SK-N-SH (cell line): Measurements from ENCODE around the gene IMPDH1. TPM values are rescaled to one million over a fixed set of nuclear protein-coding genes. Genes with fewer than 3 reads are reported as not detected.

Experiments
- CTCF ChIA-PET: fragments of 300-600, 350-600 bp; formaldehyde crosslinking; extraction: SDS; loops from one replicate; lab custom pipeline; 2021; lab: Yijun Ruan, JAX
- POLR2A ChIA-PET: fragments of 350-600 bp; sonication (Branson Sonifier 250); formaldehyde crosslinking; extraction: SDS; loops from one replicate; lab custom pipeline; 2020; ENCODE audit warnings: antibody characterized with exemption, inconsistent platforms; lab: Yijun Ruan, JAX
- DNase-seq: peaks from one replicate; pipeline ENCODE4 v3.0.0; 2012
- H2AFZ ChIP-seq: fragments of 200-600 bp; sonication (generic); 2 replicates; pipeline ENCODE4 v1.8.1; 2016; ENCODE audit warnings: antibody characterized with exemption, mild to moderate bottlenecking, low read depth
- H3F3A ChIP-seq: fragments of 200-600 bp; sonication (generic); replicated peaks from 2 replicates; pipeline ENCODE3; 2016; ENCODE audit warnings: antibody characterized with exemption, mild to moderate bottlenecking; ENCODE audit not compliant: insufficient read depth
- H3K27ac ChIP-seq, 2 experiments: fragments of 200-500 bp in 1 of 2; fragments of 200-600 bp in 1 of 2; sonication (Bioruptor generic) in 1 of 2; sonication (generic), shearing (Covaris generic) in 1 of 2; 2 replicates each; pipeline versions ENCODE4 v1.5.1 to v1.6.1; 2014 to 2016; ENCODE audit warnings: low read depth in 2 of 2, inconsistent platforms in 1 of 2, low read length in 1 of 2, mild to moderate bottlenecking in 1 of 2, mixed read lengths in 1 of 2
- H3K27me3 ChIP-seq: fragments of 200-600 bp; sonication (generic), shearing (Covaris generic); 2 replicates; pipeline ENCODE4 v1.6.1; 2016; ENCODE audit warnings: mixed run types; ENCODE audit not compliant: insufficient read depth
- H3K36me3 ChIP-seq, 2 experiments: fragments of 200-500 bp in 1 of 2; fragments of 200-600 bp in 1 of 2; sonication (Bioruptor generic) in 1 of 2; sonication (generic) in 1 of 2; replicated peaks in 1 of 2; 2 replicates each; pipeline versions ENCODE3 to v1.5.1; 2014 to 2016; ENCODE audit warnings: low read length in 1 of 2, mild to moderate bottlenecking in 1 of 2; ENCODE audit not compliant: insufficient read depth in 2 of 2, control insufficient read depth in 1 of 2
- H3K4me1 ChIP-seq, 2 experiments: fragments of 200-500 bp in 1 of 2; fragments of 200-600 bp in 1 of 2; sonication (Bioruptor generic) in 1 of 2; sonication (generic), shearing (Covaris generic) in 1 of 2; 2 replicates each; pipeline versions ENCODE4 v1.5.1 to v1.6.1; 2014 to 2016; ENCODE audit warnings: low read depth in 1 of 2, low read length in 1 of 2, mixed run types in 1 of 2; ENCODE audit not compliant: insufficient read depth in 2 of 2, control insufficient read depth in 1 of 2
- H3K4me2 ChIP-seq: fragments of 200-600 bp; sonication (generic), shearing (Covaris generic); 2 replicates; pipeline ENCODE4 v1.6.1; 2017; ENCODE audit warnings: mixed run types
- H3K4me3 ChIP-seq, 2 experiments: fragments of 200-500 bp in 1 of 2; fragments of 200-600 bp in 1 of 2; sonication (Bioruptor generic) in 1 of 2; sonication (generic), shearing (Covaris generic) in 1 of 2; 2 replicates each; pipeline versions ENCODE4 v1.5.1 to v1.8.1; 2014 to 2016; ENCODE audit warnings: low read depth in 2 of 2, inconsistent platforms in 1 of 2, low read length in 1 of 2, mild to moderate bottlenecking in 1 of 2, mixed read lengths in 1 of 2, moderate library complexity in 1 of 2
- H3K79me2 ChIP-seq: fragments of 200-600 bp; sonication (generic); 2 replicates; pipeline ENCODE4 v1.8.1; 2017; ENCODE audit warnings: mild to moderate bottlenecking; ENCODE audit not compliant: insufficient read depth
- H3K9ac ChIP-seq: fragments of 200-600 bp; sonication (generic); 2 replicates; pipeline ENCODE4 v1.6.1; 2017; ENCODE audit warnings: mixed run types
- H3K9me2 ChIP-seq: fragments of 200-600 bp; sonication (generic); 2 replicates; pipeline ENCODE4 v1.6.1; 2017; ENCODE audit warnings: mixed run types
- H3K9me3 ChIP-seq: fragments of 200-600 bp; sonication (generic); 2 replicates; pipeline ENCODE4 v1.6.1; 2017; ENCODE audit warnings: mixed run types, mild to moderate bottlenecking, moderate library complexity
- H4K20me1 ChIP-seq: fragments of 200-600 bp; sonication (generic); 2 replicates; pipeline ENCODE4 v1.6.1; 2017; ENCODE audit warnings: mild to moderate bottlenecking, mixed run types; ENCODE audit not compliant: insufficient read depth
- CTCF ChIP-seq: fragments of 200-600 bp; sonication (generic); IDR thresholded peaks from 2 replicates; pipeline ENCODE4 v1.6.1; 2017; ENCODE audit warnings: antibody characterized with exemption, mild to moderate bottlenecking, moderate library complexity
- MEF2A ChIP-seq: IDR thresholded peaks from 2 replicates; pipeline ENCODE4 v1.4.0; 2012; ENCODE audit warnings: low read depth, borderline replicate concordance
- NFIC ChIP-seq: IDR thresholded peaks from 2 replicates; pipeline ENCODE4 v1.4.0; 2012; ENCODE audit warnings: borderline replicate concordance
- NRF1 ChIP-seq: IDR thresholded peaks from 2 replicates; pipeline ENCODE4 v1.6.1; 2012; ENCODE audit warnings: low read depth, mild to moderate bottlenecking, low read length
- POLR2AphosphoS5 ChIP-seq: IDR thresholded peaks from 2 replicates; pipeline ENCODE4 v1.6.1; 2012; ENCODE audit warnings: low read depth, low read length
- RCOR1 ChIP-seq: fragments of 150-350 bp; IDR thresholded peaks from 2 replicates; pipeline ENCODE4 v1.6.1; 2017; ENCODE audit warnings: antibody characterized with exemption, low read length
- REST ChIP-seq: IDR thresholded peaks from 2 replicates; pipeline ENCODE4 v1.6.1; 2012; ENCODE audit warnings: mild to moderate bottlenecking, low read depth, low read length, moderate library complexity
- SIN3A ChIP-seq: IDR thresholded peaks from 2 replicates; pipeline ENCODE4 v1.6.1; 2012; ENCODE audit warnings: low read depth, mild to moderate bottlenecking, low read length, moderate library complexity, borderline replicate concordance
- USF2 ChIP-seq: fragments of 150-350 bp; IDR thresholded peaks from 2 replicates; pipeline ENCODE4 v1.6.1; 2017; ENCODE audit warnings: antibody characterized with exemption, low read length, low read depth, borderline replicate concordance
- YY1 ChIP-seq: IDR thresholded peaks from 2 replicates; pipeline ENCODE4 v1.4.0; 2012; ENCODE audit warnings: low read depth, mild to moderate bottlenecking
- WGBS: methylation state at CpG from one replicate; pipeline ENCODE4 v1.1.6; 2017; ENCODE audit warnings: low lambda C conversion rate; 5-methylcytosine and 5-hydroxymethylcytosine counted together
- polyA plus RNA-seq, 3 experiments: library from polyadenylated mRNA; depleted of rRNA; stranded (reverse); fragments of >200 nt; gene quantifications; 2 replicates each; pipeline ENCODE4 v1.2.3, GENCODE V29; 2012

IMPDH1 gene
- polyA plus RNA-seq, 1 of the 3 experiments (the other 2 are of a cell fraction), result 80.4 TPM

- ChIA-PET CTCF (interaction anchor here (1.4 to 50.3 kb wide), 9 partner anchors 7 to 477 kb away, joined by 4 to 1901 read pairs (median 25); partner anchors contain the start of genes ATP6V1F, IMPDH1, PRRT4 and RBM28), POLR2A (interaction anchor here (1.3 to 6.6 kb wide), 8 partner anchors 8 to 41 kb away, joined by 3 to 107 read pairs (median 12); partner anchors contain the start of genes PRRT4 and RBM28)
- DNase-seq, result peak; percentile 4
- H3K4me2 ChIP-seq, result no peak overlapping the region
- 75% methylated on average over 4 of the region's 4 CpGs for WGBS
- peaks cover 4% of the 10 kb centered on the region for H3F3A ChIP-seq
- no peak overlapping the region for H2AFZ ChIP-seq
- H3K9me2 ChIP-seq, result no peaks in the 10 kb centered on the region
- H3K4me1 ChIP-seq, result peaks cover 0 to 45% of the 10 kb centered on the region in 2 experiments; a peak in 1 of 4 replicates
- H3K9me3 ChIP-seq, result no peaks in the 10 kb centered on the region
- H3K27me3 ChIP-seq, result no peaks in the 10 kb centered on the region
- no peaks in the 10 kb centered on the region for H3K36me3 ChIP-seq
- H3K9ac ChIP-seq, result no peak overlapping the region
- peak overlapping the region in 1 of 2 experiments; percentile 94; a peak in 2 of 4 replicates for H3K27ac ChIP-seq
- H3K4me3 ChIP-seq, result no peak overlapping the region
- no peaks in the 10 kb centered on the region for H4K20me1 ChIP-seq
- H3K79me2 ChIP-seq, result no peaks in the 10 kb centered on the region
- TF ChIP-seq SIN3A (no peak), NFIC (no peak), USF2 (no peak), REST (no peak), MEF2A (no peak), RCOR1 (no peak), YY1 (no peak), CTCF (no peak), POLR2AphosphoS5 (no peak), NRF1 (no peak)
- TF ChIP-seq, all 33 proteins: peak for 0
Measured at GRCh38 chr7:128385988-128386925, 23.5 kb downstream of the IMPDH1 start.
